ENCODE results near the gene NANS. TPM values are rescaled to one million over a fixed set of nuclear protein-coding genes. Genes with fewer than 3 reads are reported as not detected.

The NANS gene
- total RNA-seq, 1 experiment from 2014 or later = 84.9 TPM

DNA sequence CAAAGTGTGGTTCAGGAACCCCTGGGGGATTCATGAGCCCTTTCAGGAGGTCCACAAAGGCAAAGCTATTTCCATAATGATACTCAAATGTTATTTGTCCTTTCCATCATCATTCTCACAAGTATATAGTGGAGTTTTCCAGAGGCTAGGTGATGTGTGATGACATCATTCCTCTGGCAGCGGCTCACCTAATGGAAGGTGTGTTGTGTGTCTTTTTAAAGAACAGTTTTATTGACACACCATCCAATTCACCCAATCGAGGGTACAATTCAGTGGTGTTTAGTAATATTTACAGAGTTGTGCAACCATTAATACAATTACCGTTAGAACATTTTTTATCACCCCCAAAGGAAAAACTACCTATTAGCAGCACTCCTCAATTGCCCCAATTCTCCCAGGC lies 9.7 kb downstream of the NANS start:
- peaks cover 4% of the 10 kb centered on the region; the same call in 1 of the 2 replicates for H3K4me1 ChIP-seq (replicated peaks; ENCODE audit: insufficient read depth)
- intact Hi-C loops (cut with micrococcal nuclease; ENCODE audit: unreplicated experiment) = no loop called here
- H3K9me2 ChIP-seq (ENCODE audit: insufficient read depth) = no peaks in the 10 kb centered on the region
- ChIA-PET CTCF (no interaction called here), POLR2A (ENCODE audit: unreplicated experiment) (no interaction called here)
- BruUV-seq (replicated peaks) = no TSS peak
- no peaks in the 10 kb centered on the region for H3K9me3 ChIP-seq (ENCODE audit: insufficient read depth, low read depth)
- H3F3A ChIP-seq (ENCODE audit: insufficient read depth, low read depth) = peaks cover 12% of the 10 kb centered on the region
- TF ChIP-seq, protein P1, sequence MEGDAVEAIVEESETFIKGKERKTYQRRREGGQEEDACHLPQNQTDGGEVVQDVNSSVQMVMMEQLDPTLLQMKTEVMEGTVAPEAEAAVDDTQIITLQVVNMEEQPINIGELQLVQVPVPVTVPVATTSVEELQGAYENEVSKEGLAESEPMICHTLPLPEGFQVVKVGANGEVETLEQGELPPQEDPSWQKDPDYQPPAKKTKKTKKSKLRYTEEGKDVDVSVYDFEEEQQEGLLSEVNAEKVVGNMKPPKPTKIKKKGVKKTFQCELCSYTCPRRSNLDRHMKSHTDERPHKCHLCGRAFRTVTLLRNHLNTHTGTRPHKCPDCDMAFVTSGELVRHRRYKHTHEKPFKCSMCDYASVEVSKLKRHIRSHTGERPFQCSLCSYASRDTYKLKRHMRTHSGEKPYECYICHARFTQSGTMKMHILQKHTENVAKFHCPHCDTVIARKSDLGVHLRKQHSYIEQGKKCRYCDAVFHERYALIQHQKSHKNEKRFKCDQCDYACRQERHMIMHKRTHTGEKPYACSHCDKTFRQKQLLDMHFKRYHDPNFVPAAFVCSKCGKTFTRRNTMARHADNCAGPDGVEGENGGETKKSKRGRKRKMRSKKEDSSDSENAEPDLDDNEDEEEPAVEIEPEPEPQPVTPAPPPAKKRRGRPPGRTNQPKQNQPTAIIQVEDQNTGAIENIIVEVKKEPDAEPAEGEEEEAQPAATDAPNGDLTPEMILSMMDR (conservative IDR thresholded peaks at IDR 0.05) = no peak
- no peak for TF ChIP-seq EZH2 (IDR thresholded peaks at IDR 0.05; ENCODE audit: low read depth)
- peaks cover 37% of the 10 kb centered on the region for H3K79me2 ChIP-seq (ENCODE audit: low read depth)
- H3K4me3 ChIP-seq = no peak overlapping the region
- no peak overlapping the region for H3K27ac ChIP-seq
- no peak for DNase-seq
- no peaks in the 10 kb centered on the region for H3K27me3 ChIP-seq (ENCODE audit: insufficient read depth, low read depth)
- peaks cover 23% of the 10 kb centered on the region; the same call in 1 of the 2 replicates for H3K36me3 ChIP-seq (ENCODE audit: low read depth)
- H3K4me2 ChIP-seq = no peak overlapping the region
- no peaks in the 10 kb centered on the region; the same call in 1 of the 2 replicates for H4K20me1 ChIP-seq (ENCODE audit: insufficient read depth)
- no peak overlapping the region for H2AFZ ChIP-seq

DNA sequence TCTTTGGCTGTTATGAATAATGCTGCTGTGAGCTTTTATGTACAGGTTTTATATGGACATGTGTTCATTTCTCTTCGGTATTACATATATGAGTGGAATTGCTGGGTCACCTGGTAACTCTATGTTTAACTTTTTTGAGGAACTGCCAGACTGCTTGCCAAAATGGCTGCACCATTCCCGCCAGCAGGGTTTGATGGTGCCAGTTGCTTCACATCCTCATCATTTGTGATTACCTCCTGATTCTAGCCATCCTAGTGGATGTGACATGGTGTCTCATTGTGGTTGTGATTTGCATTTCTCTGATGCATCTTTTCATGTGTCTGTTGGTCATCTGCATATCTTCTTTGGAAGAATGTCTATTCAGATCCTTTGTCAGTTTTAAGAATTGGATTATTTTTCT lies 10.7 kb downstream of the NANS start:
- Histone ChIP-seq H3K27ac (no peak overlapping the region), H3K27me3 (ENCODE audit: insufficient read depth, low read depth) (no peaks in the 10 kb centered on the region), H3F3A (ENCODE audit: insufficient read depth, low read depth) (peaks cover 22% of the 10 kb centered on the region), H3K9me2 (ENCODE audit: insufficient read depth) (no peaks in the 10 kb centered on the region), H3K9me3 (ENCODE audit: insufficient read depth, low read depth) (no peaks in the 10 kb centered on the region), H3K4me1 (replicated peaks; ENCODE audit: insufficient read depth) (peaks cover 14% of the 10 kb centered on the region), H3K4me2 (no peak overlapping the region), H3K79me2 (ENCODE audit: low read depth) (peaks cover 43% of the 10 kb centered on the region), H4K20me1 (ENCODE audit: insufficient read depth) (no peaks in the 10 kb centered on the region; the same call in 1 of the 2 replicates), H3K4me3 (no peak overlapping the region), H3K36me3 (ENCODE audit: low read depth) (peaks cover 23% of the 10 kb centered on the region; the same call in 1 of the 2 replicates), H2AFZ (no peak overlapping the region)
- intact Hi-C loops (cut with micrococcal nuclease; ENCODE audit: unreplicated experiment) = no loop called here
- no peak for TF ChIP-seq EZH2 (IDR thresholded peaks at IDR 0.05; ENCODE audit: low read depth)
- TF ChIP-seq, protein P1 (conservative IDR thresholded peaks at IDR 0.05) = no peak
- no peak for DNase-seq
- ChIA-PET POLR2A (ENCODE audit: unreplicated experiment) (interaction anchor here (0.6 kb wide), 1 partner anchor 253 kb away, joined by 3 read pairs; no protein-coding TSS in a partner anchor), CTCF (no interaction called here)
- no TSS peak for BruUV-seq (replicated peaks)

DNA sequence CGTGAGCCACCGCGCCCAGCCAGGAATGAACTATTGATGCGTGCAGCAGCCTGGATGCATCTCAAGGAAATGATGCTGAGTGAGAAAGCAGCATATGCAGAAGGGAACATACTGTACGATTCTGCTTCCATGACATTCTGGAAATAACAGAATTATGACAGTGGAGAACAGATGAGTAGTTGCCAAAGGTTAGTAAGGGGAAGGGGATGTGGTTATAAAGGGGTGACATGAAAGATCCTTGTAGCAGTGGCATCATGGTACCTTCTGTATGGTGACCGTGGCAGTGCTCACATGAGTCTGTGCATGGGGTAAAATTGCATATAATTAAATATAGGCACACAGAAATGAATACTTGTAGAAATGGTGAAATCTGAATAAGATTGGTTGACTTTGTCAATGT lies 13.0 kb downstream of the NANS start:
- DNase-seq = no peak
- Histone ChIP-seq H3K27me3 (ENCODE audit: insufficient read depth, low read depth) (no peaks in the 10 kb centered on the region), H3K36me3 (ENCODE audit: low read depth) (0 out of 2 replicates have a peak, but pooled peaks cover 15% of the 10 kb centered on the region), H3K27ac (no peak overlapping the region), H3K4me3 (no peak overlapping the region), H3K79me2 (ENCODE audit: low read depth) (peaks cover 52% of the 10 kb centered on the region), H3K4me2 (no peak overlapping the region), H3K9me2 (ENCODE audit: insufficient read depth) (no peaks in the 10 kb centered on the region), H3F3A (ENCODE audit: insufficient read depth, low read depth) (peaks cover 40% of the 10 kb centered on the region), H3K9me3 (ENCODE audit: insufficient read depth, low read depth) (no peaks in the 10 kb centered on the region), H4K20me1 (ENCODE audit: insufficient read depth) (no peaks in the 10 kb centered on the region; the same call in 1 of the 2 replicates), H3K4me1 (replicated peaks; ENCODE audit: insufficient read depth) (peaks cover 36% of the 10 kb centered on the region), H2AFZ (no peak overlapping the region)
- no TSS peak for BruUV-seq (replicated peaks)
- CTCF ChIA-PET = no interaction called here
- intact Hi-C loops (cut with micrococcal nuclease; ENCODE audit: unreplicated experiment) = no loop called here
- TF ChIP-seq, protein P1 (conservative IDR thresholded peaks at IDR 0.05) = no peak
- TF ChIP-seq EZH2 (IDR thresholded peaks at IDR 0.05; ENCODE audit: low read depth) = no peak
- POLR2A ChIA-PET (ENCODE audit: unreplicated experiment) = no interaction called here
